ENCODE measurements around the gene MYL5.

- TF ChIP-seq CTCF (conservative IDR thresholded peaks at IDR 0.05 in 1 of 2, IDR thresholded peaks at IDR 0.05 in 1 of 2; ENCODE audit: low read depth in 1 of 2, low read length in 2 of 2) = no peak
- no peak for TF ChIP-seq EZH2 (IDR thresholded peaks at IDR 0.05; ENCODE audit: low read length, missing control alignments)
Measured at GRCh38 chr4:726235-726787, 52.0 kb downstream of the MYL5 start.
